Hypothalamus (tissue), 51 donors: ENCODE measurements around the gene PSME2.
"Not testable (repeated sequence)": the region's sequence is repeated elsewhere in the genome, so short reads cannot be mapped to it uniquely, and the experiment has no call there.

Source experiments
- DNase-seq, 51 donors: peaks; one replicate each; lab custom pipeline; 2025; lab: John Stamatoyannopoulos, UW

Gene PSME2

DNA sequence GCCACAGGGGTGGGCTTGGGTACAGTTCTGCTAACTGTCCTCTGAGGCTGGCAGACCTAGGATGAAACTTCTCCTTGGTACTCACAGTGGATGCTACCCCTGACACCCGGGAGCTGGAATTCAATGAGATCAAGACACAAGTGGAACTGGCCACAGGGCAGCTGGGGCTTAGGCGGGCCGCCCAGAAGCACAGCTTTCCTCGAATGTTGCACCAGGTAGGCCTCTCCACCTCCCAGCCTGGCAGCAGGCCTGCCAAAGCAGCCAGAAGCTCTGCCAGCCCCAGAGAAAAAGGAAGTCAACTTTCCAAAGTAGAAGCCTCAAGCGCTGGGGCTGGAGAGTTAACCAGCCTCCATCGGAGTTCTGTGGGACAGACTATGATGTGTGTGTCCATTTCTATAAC lies 29.2 kb downstream of the PSME2 start:
- DNase-seq, result no peak

DNA sequence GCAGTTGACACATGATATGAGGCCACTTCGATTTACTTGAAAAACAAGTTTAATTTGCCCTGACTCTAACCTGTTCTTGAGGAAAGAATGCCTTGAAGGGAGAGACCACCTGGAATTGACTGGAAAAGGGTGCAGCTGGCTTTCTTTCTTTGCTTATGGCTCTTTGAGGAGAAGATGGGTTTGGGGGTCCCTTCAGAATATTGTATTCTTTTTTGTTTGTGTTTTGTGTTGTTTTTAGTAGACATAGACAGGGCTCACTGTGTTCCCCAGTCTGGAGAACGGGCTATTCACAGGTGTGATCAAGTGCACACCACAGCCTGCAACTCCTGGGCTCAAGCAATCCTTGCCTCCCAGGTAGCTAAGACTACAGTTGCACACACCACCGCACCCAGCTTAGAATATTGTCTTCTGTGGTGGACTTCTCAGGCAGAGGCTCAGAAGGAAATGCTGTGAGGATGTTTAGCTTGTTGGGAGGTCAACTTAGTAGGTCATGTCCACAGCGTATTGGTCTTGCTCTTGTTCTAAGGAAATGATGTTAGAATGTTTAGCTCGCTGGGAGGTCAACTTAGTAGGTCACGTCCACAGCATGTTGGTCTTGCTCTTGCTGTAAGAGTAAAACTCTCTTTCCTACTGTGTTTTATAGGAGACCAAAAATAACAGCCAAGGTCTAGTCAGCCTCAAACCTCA lies 30.1 kb downstream of the PSME2 start:
- no peak for DNase-seq

DNA sequence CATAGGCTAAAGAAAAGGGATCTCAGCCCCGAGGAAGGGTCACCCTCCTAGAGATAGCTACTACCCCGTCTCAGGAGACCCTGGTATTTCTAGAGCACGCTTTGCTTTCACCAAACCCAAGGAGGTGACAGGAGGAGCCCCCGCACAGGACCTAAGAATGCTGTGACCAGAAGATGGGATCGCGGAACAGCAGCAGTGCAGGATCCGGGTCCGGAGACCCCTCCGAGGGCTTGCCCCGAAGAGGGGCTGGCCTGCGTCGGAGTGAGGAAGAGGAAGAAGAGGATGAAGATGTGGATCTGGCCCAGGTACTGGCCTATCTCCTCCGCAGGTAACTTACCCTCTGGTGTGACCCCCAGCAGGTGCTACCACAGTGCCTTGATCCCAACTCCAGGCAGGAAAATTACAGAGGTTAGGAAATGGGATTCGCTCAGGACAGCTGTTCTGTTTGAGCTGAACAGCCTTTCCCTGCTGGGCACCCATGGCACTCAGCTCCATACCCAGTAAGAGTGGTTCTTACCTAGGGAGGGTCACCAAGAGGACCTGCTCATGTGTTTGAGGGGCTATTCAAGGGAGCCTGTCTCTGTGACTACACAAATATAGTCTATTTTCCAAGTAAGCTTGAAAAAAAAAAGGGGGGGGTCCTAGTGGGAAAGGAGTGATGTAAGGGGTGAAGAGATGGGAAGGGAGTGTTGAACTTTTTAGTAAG lies 30.8 kb downstream of the PSME2 start:
- no peak for DNase-seq

DNA sequence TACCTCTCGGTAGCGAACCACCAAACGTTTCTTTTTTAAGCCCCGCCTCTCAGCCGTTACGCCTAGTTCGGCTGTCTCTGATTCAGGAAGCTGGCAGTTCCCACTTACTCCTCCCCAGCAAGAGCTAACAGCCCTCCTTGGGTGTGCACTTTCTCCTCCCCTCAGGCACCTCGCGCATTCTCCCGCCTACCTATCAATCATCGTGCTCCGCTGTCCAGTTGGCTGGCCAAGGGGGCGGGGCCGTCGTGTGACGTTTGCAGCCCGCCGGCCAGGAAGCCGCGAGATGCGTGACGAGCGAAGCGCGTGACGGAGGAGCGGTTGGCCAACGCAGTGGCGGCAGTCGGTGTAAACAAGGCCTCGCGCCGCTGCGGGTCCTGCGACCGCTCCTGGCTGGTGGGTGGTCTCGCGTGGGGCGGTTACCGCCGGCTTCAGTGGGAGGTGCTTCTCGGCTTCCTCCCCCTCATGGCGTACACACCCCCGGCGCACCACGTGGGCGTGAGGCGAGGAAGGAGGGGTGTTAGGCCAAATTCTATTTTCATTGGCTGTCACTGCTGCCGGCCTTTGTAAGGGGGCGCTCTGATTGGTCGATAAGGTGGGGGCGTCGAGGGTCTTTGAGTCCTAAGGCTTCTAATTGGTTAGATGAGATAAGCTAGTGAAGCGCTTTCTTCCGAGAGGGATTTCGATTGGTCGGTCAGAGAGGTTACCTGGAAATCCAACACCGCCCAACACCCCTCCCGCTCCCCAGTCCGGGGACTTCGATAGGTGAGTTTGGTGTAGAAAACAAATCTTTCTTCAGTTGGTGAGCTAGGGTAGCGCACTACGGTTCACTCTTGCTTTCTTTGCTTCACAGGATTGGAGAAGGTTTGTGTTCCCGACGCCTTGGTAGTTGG lies 31.6 kb downstream of the PSME2 start, which contains the start of the genes DCAF11 and NRL:
TSS of gene DCAF11 (plus strand) at position 246 of the 890 bp plus-strand sequence. CDS start 818 bp downstream, outside the sequence.
TSS of gene NRL (minus strand) at position 418 of the 890 bp plus-strand sequence. CDS start 32,101 bp downstream, outside the sequence.
- peak; percentile 91 to 100 (median 99) for DNase-seq

DNA sequence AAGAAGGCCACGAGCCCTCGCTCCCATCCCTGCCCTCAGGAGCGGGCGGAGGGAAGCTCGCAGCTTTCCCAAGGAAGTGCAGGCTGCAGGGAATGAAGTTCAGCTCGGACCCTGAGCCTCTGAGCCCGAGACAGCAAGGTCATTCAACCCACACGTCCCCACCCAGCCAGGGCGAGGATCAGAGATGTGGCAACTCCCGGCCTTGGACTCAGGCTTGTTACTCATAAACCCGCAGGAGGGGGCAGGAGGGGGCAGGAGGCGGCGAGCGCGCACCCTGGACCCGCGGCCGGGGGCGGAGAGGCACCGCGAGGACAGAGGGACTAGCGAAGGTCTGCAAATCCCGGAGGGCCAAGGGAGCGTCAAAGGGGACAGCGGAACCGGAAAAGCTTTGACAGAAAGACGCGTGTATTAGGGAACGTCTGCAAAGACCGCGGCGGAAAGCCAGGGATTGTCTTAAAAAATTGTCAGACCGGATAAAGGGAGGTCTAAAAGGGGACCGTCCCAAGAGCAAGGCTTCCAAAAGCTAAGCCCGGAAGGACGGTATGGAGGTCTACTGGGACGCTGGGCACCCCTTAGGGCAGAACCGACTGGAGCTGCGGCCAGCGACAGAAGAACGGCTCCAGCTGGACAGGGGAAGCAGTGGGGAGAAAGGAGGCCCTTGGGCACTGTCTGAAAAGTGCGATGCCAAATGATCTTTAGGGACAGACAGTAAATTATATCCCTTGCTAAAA lies 32.4 kb downstream of the PSME2 start:
- DNase-seq, result peak in 49 of 51 donors; percentile 58 to 97 (median 84)

DNA sequence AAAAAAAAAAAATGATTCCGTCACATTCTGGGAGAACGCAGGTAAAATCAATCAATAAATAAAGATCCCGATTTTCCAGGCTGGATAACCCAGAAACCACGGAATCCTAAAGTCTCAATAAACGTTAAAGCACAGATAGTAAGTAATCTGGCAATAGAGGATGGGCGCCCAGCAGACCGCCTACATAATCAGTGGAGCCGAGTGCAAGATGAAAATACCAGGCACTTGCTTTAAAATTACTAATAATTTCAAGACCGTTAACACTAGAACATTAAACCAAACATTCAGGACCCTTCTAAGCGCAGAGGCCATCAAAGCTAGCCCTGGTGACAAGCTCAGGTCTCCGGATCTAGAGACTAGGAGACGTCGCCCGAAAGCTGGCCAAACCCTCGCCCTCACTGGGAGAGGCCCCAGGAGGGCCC lies 33.0 kb downstream of the PSME2 start:
- DNase-seq, result peak in 1 of 51 donors; percentile 33

DNA sequence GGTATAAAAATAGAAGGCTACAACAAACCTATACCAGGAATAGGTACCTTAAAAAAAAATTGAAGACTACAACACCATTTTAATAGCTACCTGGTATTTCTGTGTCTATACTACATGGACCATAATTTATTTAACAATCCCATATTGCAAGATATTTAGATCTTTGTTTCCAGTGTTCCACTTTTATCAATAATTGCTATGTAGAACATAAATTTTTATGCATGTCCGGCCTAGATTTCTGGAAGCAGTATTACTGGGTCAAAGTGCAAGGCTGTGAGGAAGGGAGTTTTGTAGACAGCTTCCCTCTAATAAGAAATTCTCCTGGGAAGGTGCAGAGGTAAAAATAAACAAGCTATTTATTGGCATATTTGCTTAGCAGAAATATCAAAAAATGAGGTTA lies 35.9 kb downstream of the PSME2 start:
- DNase-seq, result no peak

DNA sequence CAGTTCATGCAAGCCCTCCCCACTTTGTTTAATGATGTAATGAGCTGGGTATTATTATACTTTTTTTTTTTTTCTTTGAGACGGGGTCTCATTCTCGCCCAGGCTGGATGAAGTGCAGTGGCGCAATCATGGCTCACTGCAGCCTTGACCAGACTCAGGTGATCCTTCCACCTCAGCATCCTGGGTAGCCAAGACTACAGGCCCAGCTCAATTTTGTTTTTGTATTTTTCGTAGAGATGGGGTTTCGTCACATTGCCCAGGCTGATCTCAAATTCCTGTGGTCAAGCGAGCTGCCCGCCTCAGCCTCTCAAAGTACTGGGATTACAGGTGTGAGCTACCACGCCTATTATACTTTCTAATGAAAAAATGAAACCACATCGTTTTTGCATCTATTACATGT lies 36.4 kb downstream of the PSME2 start:
- no peak for DNase-seq

DNA sequence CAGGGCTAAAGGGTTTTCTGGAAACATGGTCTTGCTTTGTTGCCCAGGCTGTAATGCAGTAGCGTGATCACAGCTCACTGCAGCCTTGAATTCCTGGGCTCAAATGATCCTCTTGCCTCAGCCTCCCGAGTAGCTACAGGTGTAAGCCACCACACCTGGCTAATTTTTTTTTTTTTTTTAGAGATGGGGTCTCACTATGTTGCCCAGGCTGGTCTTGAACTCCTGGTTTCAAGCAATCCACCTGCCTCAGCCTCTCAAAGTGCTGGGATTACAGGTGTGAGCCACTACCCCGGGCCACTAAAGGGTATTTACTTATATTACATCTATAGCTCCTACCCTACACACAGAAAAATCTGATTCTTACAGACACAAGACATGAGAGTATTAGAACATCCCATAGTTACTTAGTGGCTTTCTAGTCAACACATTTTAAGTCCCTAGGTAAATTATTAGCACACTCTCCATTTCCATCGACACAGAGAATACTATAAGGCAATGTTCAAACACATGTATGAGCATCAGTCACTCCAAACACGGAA lies 38.0 kb downstream of the PSME2 start:
- no peak for DNase-seq

DNA sequence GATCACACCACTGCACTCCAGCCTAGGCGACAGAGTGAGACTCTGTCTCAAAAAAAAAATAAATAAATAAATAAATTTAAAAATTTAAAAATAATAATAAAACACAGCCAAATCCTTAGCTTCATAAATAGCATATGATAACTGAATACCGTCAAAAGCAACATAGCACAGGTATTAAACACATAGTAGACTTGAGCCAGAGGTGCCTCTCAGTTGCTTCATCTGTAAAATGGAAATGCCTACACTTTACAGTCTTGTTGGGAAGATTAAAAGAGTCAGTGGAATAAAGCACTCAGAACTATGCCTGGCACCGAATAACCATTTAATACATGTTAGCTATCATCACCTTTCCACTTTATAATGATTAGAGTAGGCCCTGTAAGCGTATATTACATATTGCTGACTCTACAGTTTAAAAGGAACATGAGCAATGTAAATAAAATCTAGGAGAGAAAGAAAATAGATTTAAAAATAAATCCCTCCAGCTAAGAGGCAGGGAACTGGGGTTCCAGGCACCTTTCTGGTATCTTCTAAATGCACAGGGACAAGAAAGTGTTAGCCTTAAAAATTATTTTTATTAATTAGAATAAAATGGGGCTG lies 39.6 kb downstream of the PSME2 start:
- no peak for DNase-seq

DNA sequence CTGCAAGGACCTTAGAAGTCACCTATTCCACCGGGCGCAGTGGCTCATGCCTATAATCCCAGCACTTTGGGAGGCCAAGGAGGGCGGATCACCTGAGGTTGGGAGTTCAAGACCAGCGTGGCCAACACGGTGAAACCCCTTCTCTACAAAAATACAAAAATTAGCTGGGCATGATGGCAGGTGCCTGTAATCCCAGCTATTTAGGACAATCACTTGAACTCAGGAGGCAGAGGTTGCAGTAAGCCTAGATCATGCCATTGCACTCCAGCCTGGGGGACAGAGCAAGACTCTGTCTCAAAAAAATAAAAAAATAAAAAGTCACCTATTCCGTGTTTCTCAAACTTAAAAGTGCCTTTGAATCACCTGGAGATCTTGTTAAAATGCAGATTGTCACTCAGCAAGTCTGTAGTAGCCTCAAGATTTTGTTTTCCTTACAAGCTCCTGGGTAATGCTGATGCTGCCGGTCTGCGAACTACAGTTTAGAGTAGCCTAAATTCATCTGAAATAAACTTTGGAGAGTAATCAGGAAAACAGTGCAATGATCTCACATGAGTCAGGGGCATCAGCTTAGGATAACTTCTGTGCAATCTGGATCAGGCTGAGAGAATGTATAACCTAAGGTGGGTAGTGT lies 40.7 kb downstream of the PSME2 start:
- not testable (repeated sequence) for DNase-seq

DNA sequence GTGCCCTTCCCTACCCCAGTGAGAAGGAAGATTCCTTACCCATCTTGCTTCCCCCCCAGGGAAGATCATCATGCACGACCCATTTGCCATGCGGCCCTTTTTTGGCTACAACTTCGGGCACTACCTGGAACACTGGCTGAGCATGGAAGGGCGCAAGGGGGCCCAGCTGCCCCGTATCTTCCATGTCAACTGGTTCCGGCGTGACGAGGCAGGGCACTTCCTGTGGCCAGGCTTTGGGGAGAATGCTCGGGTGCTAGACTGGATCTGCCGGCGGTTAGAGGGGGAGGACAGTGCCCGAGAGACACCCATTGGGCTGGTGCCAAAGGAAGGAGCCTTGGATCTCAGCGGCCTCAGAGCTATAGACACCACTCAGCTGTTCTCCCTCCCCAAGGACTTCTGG lies 43.0 kb downstream of the PSME2 start:
- no peak for DNase-seq

DNA sequence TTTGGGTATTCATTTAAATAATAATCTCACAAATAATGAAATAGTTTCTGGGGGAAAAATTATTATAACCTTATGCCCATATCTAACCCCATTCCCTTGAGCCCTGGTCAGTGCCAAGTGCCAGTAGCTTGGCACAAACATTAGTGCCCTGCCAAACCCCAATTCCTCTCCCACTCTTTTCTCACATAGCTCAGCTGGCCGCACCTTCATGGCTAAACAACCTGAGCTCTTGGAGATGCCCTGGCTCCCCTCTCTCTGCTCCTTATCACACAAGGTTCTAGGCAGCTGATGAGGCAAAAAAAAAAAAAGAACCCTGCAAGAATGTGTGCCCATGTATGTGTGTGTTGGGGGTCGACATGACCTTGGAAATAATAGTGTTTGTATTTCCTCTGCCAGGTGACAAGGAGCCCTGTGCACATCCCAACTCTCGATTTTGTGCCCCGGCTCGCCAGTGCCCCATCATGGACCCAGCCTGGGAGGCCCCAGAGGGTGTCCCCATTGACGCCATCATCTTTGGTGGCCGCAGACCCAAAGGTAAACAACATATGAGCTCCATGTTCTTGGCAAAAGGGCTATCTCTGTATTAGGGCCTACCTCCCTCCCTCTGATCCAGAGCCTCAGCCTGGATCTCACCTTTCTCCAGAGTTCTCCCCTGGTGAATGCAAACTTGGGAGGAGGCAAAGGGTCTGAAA lies 43.9 kb downstream of the PSME2 start:
- DNase-seq, result no peak

DNA sequence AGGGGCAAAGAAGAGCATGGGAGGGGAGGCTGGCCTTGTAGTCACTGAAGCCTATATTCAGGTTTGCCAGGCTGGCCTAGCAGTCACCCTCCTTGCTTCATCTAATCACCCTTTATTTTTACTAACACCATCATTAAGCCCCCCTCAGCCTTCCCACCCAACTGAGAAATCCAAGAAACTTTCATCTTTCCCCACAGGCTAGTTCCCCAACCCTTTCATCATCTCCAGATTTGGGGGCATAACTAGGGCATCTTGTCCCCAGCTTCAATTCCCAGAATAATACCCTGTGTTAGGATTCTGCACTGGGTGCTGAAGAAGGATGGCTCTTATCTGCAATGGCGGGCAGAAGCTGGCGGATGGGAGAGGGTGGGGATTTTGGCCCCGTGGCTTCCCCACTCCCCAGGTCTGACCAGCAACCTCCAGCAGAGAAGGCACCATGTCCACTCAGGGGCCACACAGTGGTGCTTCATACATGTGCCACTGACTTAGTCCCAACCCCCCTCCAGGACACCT lies 45.4 kb downstream of the PSME2 start:
- no peak for DNase-seq

DNA sequence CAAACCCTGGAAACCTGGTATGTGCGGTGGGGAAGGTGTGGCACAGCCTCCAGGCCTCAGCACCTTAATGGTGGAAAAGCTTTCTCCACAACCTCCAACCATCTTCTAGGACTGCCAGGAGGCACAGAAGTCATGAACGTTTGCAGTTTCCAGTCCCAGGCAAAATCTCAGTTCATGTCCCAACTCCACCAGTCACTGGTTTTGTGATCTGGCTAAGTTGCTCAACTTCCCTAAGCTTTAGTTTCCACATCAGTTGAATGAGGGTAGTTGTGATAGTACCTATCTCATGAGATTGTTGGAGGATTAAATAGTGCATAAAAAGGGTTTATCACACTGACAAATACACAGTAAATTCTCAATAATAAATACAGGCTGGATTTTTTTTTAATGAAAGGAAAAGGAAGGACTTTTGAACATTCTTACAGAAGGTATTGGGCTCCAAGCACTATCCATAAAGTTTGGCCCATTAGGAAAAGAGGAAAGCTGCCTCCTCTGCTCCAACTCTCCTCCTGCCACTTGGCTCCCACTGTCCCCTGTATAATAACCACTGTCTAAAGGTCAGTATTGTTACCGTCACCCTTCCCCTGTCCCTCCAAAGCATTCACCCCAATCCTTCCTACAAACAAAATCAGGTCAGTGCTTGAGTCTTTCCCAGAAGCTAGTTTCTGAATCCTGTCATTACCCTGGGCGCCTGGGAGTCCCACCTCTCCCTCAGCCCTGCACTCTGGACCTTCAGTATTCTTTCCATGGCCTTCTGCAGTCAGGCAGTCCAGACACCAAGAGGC lies 46.0 kb downstream of the PSME2 start:
- no peak for DNase-seq

DNA sequence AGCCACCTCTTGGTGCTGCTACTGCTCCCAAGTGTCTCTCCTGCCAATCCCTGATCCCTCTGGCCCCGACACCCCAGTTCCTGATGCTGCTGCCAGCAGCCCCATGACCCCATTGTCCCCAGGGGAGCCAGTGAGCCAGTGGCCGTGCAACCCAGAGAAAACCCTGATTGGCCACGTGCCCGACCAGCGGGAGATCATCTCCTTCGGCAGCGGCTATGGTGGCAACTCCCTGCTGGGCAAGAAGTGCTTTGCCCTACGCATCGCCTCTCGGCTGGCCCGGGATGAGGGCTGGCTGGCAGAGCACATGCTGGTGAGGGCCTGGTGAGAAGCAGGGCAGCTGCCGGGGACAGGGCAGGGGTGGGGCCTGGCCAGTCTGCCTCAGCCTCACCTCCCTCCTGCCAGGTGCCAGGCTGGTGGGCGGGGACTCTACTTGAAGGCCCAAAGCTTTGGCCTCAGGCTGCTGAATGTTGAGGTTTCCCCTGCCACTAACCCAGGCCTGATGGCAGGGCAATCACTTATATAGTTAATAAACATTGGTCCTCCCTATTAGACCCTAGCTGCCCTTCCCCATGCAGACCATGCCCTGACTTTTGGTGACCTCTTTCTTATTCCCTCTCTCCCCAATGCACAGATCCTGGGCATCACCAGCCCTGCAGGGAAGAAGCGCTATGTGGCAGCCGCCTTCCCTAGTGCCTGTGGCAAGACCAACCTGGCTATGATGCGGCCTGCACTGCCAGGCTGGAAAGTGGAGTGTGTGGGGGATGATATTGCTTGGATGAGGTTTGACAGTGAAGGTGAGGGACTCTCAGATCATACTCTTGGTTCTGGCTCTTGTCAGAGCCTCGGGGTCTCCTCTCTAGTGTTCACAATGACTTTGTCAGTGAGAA lies 47.2 kb downstream of the PSME2 start:
- peak in 17 of 51 donors; percentile 5 to 47 (median 19) for DNase-seq
